Spinal cord (tissue), 10 donors: ENCODE measurements around the gene TRAP1. TPM values are rescaled to one million over a fixed set of nuclear protein-coding genes. Genes with fewer than 3 reads are reported as not detected.

Source experiments
- DNase-seq, 6 donors: peaks; one replicate each; pipeline versions ENCODE4 v3.0.0 to v3.0.0-alpha.2; 2013 to 2015; ENCODE audit warnings: low spot score in 6 of 6, low read depth in 4 of 6
- H3K27ac ChIP-seq: one replicate; pipeline ENCODE4 v1.5.1; 2013; ENCODE audit warnings: low read depth, low read length, control low read depth
- H3K27me3 ChIP-seq: one replicate; pipeline ENCODE4 v1.6.1; 2013; ENCODE audit warnings: low read length; ENCODE audit not compliant: control insufficient read depth, insufficient read depth
- H3K36me3 ChIP-seq: one replicate; pipeline ENCODE4 v1.6.1; 2013; ENCODE audit warnings: low read length; ENCODE audit not compliant: control insufficient read depth, insufficient read depth
- H3K4me1 ChIP-seq: one replicate; pipeline ENCODE4 v1.6.1; 2013; ENCODE audit warnings: low read length; ENCODE audit not compliant: control insufficient read depth, insufficient read depth
- H3K4me3 ChIP-seq: one replicate; pipeline ENCODE4 v1.5.1; 2013; ENCODE audit warnings: low read depth, low read length, control low read depth
- H3K9me3 ChIP-seq: one replicate; pipeline ENCODE4 v1.6.1; 2013; ENCODE audit warnings: low read length; ENCODE audit not compliant: control insufficient read depth, insufficient read depth
- WGBS: methylation state at CpG from one replicate; pipeline ENCODE4 v1.1.5; 2013; ENCODE audit warnings: missing lambda C conversion rate; ENCODE audit not compliant: insufficient coverage; 5-methylcytosine and 5-hydroxymethylcytosine counted together
- polyA plus RNA-seq, 2 donors: library from polyadenylated mRNA; unstranded; fragments of 120-200 nt; gene quantifications; one replicate each; pipeline ENCODE4 v1.2.1, GENCODE V29; 2013; ENCODE audit not compliant: insufficient read length in 2 of 2
- total RNA-seq, 2 donors: library from RNA; depleted of rRNA in 1 of 2; stranded (reverse); fragments of 120-200 nt in 1 of 2; fragments of >200 nt in 1 of 2; gene quantifications; one replicate each; pipeline versions ENCODE4 v1.2.3 to v1.2.4, GENCODE V29; 2013 to 2014
- donor health status: healthy.

TRAP1 gene
- total and polyA plus RNA-seq, 4 donors: 68.1 to 142 (median 82.8) TPM

DNA sequence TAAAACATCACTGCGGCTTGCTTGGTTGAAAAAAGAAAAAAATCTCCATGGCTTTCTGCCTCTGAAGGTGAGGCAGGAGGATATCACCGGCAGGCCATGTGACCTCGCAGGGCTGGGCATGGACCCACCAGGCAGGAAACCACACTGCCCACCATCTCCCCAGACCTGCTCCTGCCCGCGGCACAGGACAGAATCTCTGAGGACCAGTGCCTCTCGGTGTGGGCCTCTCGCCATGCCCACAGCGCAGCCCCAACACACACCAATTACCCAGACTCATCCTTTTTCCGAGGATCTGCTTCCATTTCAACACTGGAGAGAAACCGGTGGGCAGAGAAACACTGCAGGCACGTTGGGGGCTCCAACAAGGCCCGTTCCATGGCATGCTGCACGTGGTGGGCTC lies 46.6 kb downstream of the TRAP1 start:
- Histone ChIP-seq H3K27ac (no peak overlapping the region), H3K27me3 (no peaks in the 10 kb centered on the region), H3K4me1 (peaks cover 2% of the 10 kb centered on the region), H3K36me3 (peaks cover 74% of the 10 kb centered on the region), H3K9me3 (no peaks in the 10 kb centered on the region), H3K4me3 (no peak overlapping the region)
- 88% methylated on average over 12 of the region's 13 CpGs for WGBS
- no peak for DNase-seq

GRCh38 chr16:3669082-3669481 lies 48.2 kb downstream of the TRAP1 start:
- no peak for DNase-seq
- Histone ChIP-seq H3K9me3 (no peaks in the 10 kb centered on the region), H3K4me1 (no peaks in the 10 kb centered on the region), H3K4me3 (no peak overlapping the region), H3K36me3 (peaks cover 73% of the 10 kb centered on the region), H3K27me3 (no peaks in the 10 kb centered on the region), H3K27ac (no peak overlapping the region)
- WGBS: 87% methylated on average over 9 of the region's 10 CpGs

- Histone ChIP-seq H3K4me3 (no peak overlapping the region), H3K36me3 (peaks cover 73% of the 10 kb centered on the region), H3K4me1 (no peaks in the 10 kb centered on the region), H3K27ac (no peak overlapping the region), H3K27me3 (no peaks in the 10 kb centered on the region), H3K9me3 (no peaks in the 10 kb centered on the region)
- no peak for DNase-seq
- WGBS: 94% methylated on average over 8 of the region's 11 CpGs
These were observed 48.7 kb downstream of the TRAP1 start for GRCh38 chr16:3668626-3669025.

- Histone ChIP-seq H3K27me3 (no peaks in the 10 kb centered on the region), H3K4me1 (no peaks in the 10 kb centered on the region), H3K27ac (no peak overlapping the region), H3K36me3 (peaks cover 70% of the 10 kb centered on the region), H3K4me3 (no peak overlapping the region), H3K9me3 (no peaks in the 10 kb centered on the region)
- DNase-seq: no peak
- 88% methylated on average over 5 of the region's 6 CpGs for WGBS
These were observed 51.8 kb downstream of the TRAP1 start for GRCh38 chr16:3665508-3665907.

- Histone ChIP-seq H3K4me1 (no peaks in the 10 kb centered on the region), H3K27ac (no peak overlapping the region), H3K4me3 (no peak overlapping the region), H3K9me3 (no peaks in the 10 kb centered on the region), H3K36me3 (peaks cover 77% of the 10 kb centered on the region), H3K27me3 (no peaks in the 10 kb centered on the region)
- no peak for DNase-seq
- 98% methylated on average over 30 of the region's 31 CpGs for WGBS
These were observed 53.0 kb downstream of the TRAP1 start for GRCh38 chr16:3664187-3664896.

GRCh38 chr16:3662601-3663000 lies 54.7 kb downstream of the TRAP1 start:
- Histone ChIP-seq H3K27ac (no peak overlapping the region), H3K4me3 (no peak overlapping the region), H3K27me3 (no peaks in the 10 kb centered on the region), H3K4me1 (no peaks in the 10 kb centered on the region), H3K9me3 (no peaks in the 10 kb centered on the region), H3K36me3 (peaks cover 79% of the 10 kb centered on the region)
- 94% methylated on average over 17 of the region's 17 CpGs for WGBS
- no peak for DNase-seq

GRCh38 chr16:3661922-3662321 lies 55.4 kb downstream of the TRAP1 start:
- Histone ChIP-seq H3K9me3 (no peaks in the 10 kb centered on the region), H3K27ac (no peak overlapping the region), H3K36me3 (peaks cover 82% of the 10 kb centered on the region), H3K27me3 (no peaks in the 10 kb centered on the region), H3K4me1 (no peaks in the 10 kb centered on the region), H3K4me3 (no peak overlapping the region)
- no peak for DNase-seq
- WGBS: 95% methylated on average over 10 of the region's 13 CpGs

DNA sequence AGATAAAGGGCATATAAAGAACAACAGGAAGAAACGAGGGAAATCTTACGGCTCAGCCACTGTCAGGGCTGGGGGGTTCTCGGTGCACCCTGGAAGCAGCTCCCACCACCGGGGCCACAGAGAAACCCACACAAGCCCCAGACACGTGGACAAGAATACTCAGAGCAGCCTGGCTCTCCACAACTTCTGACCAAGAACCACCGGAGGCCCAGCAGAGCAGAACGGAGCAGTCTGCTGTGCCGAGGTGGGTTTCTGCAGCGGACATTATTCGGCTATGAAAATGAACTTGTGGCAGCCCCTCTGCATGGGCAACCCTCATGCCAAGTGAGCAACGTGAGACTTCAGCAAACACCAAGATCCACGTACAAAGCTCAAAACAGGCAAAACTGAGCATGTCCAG lies 56.0 kb downstream of the TRAP1 start:
- Histone ChIP-seq H3K4me3 (no peak overlapping the region), H3K27ac (no peak overlapping the region), H3K36me3 (peaks cover 86% of the 10 kb centered on the region), H3K4me1 (no peaks in the 10 kb centered on the region), H3K9me3 (no peaks in the 10 kb centered on the region), H3K27me3 (no peaks in the 10 kb centered on the region)
- no peak for DNase-seq
- WGBS: 86% methylated on average over 12 of the region's 12 CpGs

GRCh38 chr16:3659251-3659650 lies 58.1 kb downstream of the TRAP1 start:
- no peaks in the 10 kb centered on the region for H3K27me3 ChIP-seq
- H3K27ac ChIP-seq: no peak overlapping the region
- 100% methylated on average over 1 of the region's 3 CpGs for WGBS
- no peak overlapping the region for H3K4me3 ChIP-seq
- DNase-seq: no peak
- H3K36me3 ChIP-seq: peaks cover 89% of the 10 kb centered on the region
- no peaks in the 10 kb centered on the region for H3K4me1 ChIP-seq
- H3K9me3 ChIP-seq: no peaks in the 10 kb centered on the region
